Heart left ventricle (tissue), 13 donors: Measurements from ENCODE around the gene TMEM203.

ENCODE experiments used
- CTCF ChIP-seq, 12 donors: fragments of 200-600 bp; sonication (generic) in 4 of 12; IDR thresholded peaks; one replicate each; pipeline versions ENCODE4 v1.5.0 to v1.8.0; 2018 to 2022; ENCODE audit warnings: antibody characterized with exemption in 12 of 12, mild to moderate bottlenecking in 5 of 12
- POLR2A ChIP-seq, 2 donors: fragments of 450-650 bp; IDR thresholded peaks; one replicate each; pipeline ENCODE4 v1.6.1; 2017; ENCODE audit warnings: antibody characterized with exemption in 2 of 2, mild to moderate bottlenecking in 2 of 2, moderate library complexity in 2 of 2
- donor health status: ischemic (EF 13 %, LVEDD 7.1; RV severe dilation, severe dysfunction).
- donor health status: DM: no; HTN: yes; CAD: no.
- donor health status: DM: no; HTN: no; CAD: no.
- donor health status: ischemic (EF 25% LVEDD 6.9; RV normal size, moderate dysfunction).
- donor health status: ischemic (EF 25% LVEDD 5.7; RV mildly dilated, moderate dysfunction).
- donor health status: ischemic (EF 35%, LVEDD 5.7; RV mildly dilated, moderate dysfunction).
- donor health status: nonischemic (EF 11% LVEDD 7.7; RV severe dilation, severe dysfunction).
- donor health status: DM: yes; HTN: yes; CAD: no.
- donor health status: PGD.
- donor health status: ischemic (EF 29% LVEDD 5.4; RV normal size, mild dysfunction).
- donor health status: nonischemic (EF 23%, LVEDD 6.1; RV moderate dilation, normal function).

GRCh38 chr9:137234055-137234697 is 28.7 kb upstream of the TMEM203 start:
- TF ChIP-seq CTCF (IDR thresholded peaks at IDR 0.05), result no peak
- TF ChIP-seq POLR2A (IDR thresholded peaks at IDR 0.05), result no peak
